ENCODE data around the gene EFHC1. TPM values are rescaled to one million over a fixed set of nuclear protein-coding genes. Genes with fewer than 3 reads are reported as not detected.

EFHC1 gene
- total RNA-seq, 6 experiments from 2014 or later = 3.6 to 10.4 (median 6.0) TPM

DNA sequence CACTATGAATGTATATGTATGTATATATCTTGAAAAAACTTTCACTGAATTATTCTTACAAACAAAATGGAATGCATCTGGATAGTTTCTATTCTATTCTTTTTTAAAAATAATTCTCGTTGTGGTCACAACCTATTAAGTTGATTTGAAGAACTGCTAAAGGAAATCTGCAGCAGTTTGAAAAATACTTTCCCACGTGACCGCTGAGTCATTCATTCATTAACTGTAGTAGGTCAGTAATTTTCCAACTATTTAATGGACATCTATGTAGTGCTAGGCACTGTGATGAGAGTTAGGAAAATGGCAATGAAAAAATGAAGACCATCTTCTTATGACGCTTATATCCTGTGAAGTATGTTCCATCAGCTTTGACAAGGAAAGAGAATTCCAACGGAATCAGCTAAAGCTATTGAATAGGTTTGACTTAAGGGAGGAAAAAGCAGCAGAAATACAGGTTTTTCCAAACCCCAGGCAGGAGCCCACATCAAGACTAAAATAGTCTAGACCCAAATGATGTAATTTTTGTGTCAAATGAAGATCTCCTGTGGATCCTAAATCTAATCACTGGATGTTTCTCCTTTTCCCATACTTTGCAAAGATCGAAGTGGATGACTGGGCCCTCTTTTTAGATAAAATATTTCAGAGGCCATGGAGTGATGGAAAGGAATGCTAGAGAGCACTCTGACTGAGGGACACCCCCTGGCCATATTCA is 4.1 kb upstream of the EFHC1 start:
- Histone ChIP-seq H3K9me3 (no peaks in the 10 kb centered on the region), H3K36me3 (no peaks in the 10 kb centered on the region), H3K4me1 (peaks cover 0 to 5% (median 1%) of the 10 kb centered on the region in 4 donors), H3K27me3 (no peaks in the 10 kb centered on the region), H3K4me3 (no peak overlapping the region), H3K27ac (no peak overlapping the region)
- 34% methylated on average over 6 of the region's 6 CpGs for WGBS (ENCODE audit: insufficient coverage, low coverage, low lambda C conversion rate, missing lambda C conversion rate)
- ATAC-seq = no peak
- TF ChIP-seq, protein P1, sequence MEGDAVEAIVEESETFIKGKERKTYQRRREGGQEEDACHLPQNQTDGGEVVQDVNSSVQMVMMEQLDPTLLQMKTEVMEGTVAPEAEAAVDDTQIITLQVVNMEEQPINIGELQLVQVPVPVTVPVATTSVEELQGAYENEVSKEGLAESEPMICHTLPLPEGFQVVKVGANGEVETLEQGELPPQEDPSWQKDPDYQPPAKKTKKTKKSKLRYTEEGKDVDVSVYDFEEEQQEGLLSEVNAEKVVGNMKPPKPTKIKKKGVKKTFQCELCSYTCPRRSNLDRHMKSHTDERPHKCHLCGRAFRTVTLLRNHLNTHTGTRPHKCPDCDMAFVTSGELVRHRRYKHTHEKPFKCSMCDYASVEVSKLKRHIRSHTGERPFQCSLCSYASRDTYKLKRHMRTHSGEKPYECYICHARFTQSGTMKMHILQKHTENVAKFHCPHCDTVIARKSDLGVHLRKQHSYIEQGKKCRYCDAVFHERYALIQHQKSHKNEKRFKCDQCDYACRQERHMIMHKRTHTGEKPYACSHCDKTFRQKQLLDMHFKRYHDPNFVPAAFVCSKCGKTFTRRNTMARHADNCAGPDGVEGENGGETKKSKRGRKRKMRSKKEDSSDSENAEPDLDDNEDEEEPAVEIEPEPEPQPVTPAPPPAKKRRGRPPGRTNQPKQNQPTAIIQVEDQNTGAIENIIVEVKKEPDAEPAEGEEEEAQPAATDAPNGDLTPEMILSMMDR (IDR thresholded peaks at IDR 0.05) = no peak
- TF ChIP-seq POLR2A (IDR thresholded peaks at IDR 0.05) = no peak
- intact Hi-C loops (cut with DNase I) = loop anchor here (5.0 to 10.0 kb wide), 4 partner anchors 179 to 251 kb away; no protein-coding TSS in a partner anchor
- DNase-seq = no peak

- H3K27ac ChIP-seq = no peak overlapping the region
- ATAC-seq (peak; percentile 37 to 48 (median 40)), DNase-seq (no peak)
- H3K4me3 ChIP-seq = no peak overlapping the region
- no peaks in the 10 kb centered on the region for H3K36me3 ChIP-seq
- peaks cover 0 to 6% (median 1%) of the 10 kb centered on the region in 4 donors for H3K4me1 ChIP-seq
- no peak for TF ChIP-seq POLR2A (IDR thresholded peaks at IDR 0.05)
- TF ChIP-seq, protein P1 (IDR thresholded peaks at IDR 0.05) = peak; percentile 79 to 93 (median 80)
- intact Hi-C loops (cut with DNase I) = loop anchor here (5.0 to 10.0 kb wide), 4 partner anchors 178 to 251 kb away; no protein-coding TSS in a partner anchor
- no peaks in the 10 kb centered on the region for H3K27me3 ChIP-seq
- WGBS (ENCODE audit: insufficient coverage, low coverage, low lambda C conversion rate, missing lambda C conversion rate) = 0% methylated on average over 1 of the region's 1 CpG
- no peaks in the 10 kb centered on the region for H3K9me3 ChIP-seq
These were observed 3.5 kb upstream of the EFHC1 start for GRCh38 chr6:52416629-52417151.

DNA sequence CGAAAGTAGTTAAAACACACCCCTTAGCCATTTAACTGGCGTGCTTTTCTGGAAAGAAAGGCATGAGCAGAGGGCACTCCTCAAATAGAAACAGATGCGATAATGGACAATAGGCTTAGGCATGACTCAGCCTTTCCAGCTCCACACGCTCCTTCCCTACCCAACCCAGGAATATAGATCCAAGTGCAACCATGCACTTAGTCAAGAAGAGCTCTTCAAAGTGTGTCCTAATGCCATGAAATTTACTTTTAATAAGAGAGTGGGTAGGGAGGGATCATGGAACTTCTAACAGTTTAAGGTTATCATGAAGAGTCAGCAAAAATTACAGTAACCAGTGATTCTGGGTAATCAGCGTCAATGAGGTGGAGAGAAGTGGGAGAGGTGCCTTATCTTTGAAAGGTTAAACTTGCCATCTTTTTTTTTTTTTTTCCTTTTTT is 2.4 kb upstream of the EFHC1 start:
- H3K27me3 ChIP-seq = no peaks in the 10 kb centered on the region
- intact Hi-C loops (cut with DNase I) = loop anchor here (5.0 to 10.0 kb wide), 4 partner anchors 177 to 250 kb away; no protein-coding TSS in a partner anchor
- TF ChIP-seq, protein P1 (IDR thresholded peaks at IDR 0.05) = no peak
- TF ChIP-seq POLR2A (IDR thresholded peaks at IDR 0.05) = no peak
- ATAC-seq (no peak), DNase-seq (no peak)
- no peaks in the 10 kb centered on the region for H3K9me3 ChIP-seq
- H3K4me3 ChIP-seq = no peak overlapping the region
- peaks cover 0 to 6% (median 1%) of the 10 kb centered on the region in 4 donors for H3K4me1 ChIP-seq
- no peak overlapping the region for H3K27ac ChIP-seq
- H3K36me3 ChIP-seq = no peaks in the 10 kb centered on the region
- 80% methylated on average over 5 of the region's 5 CpGs for WGBS (ENCODE audit: insufficient coverage, low coverage, low lambda C conversion rate, missing lambda C conversion rate)

GRCh38 chr6:52418606-52419005 is 1.5 kb upstream of the EFHC1 start:
- no peaks in the 10 kb centered on the region for H3K9me3 ChIP-seq
- ATAC-seq = no peak
- H3K36me3 ChIP-seq = no peaks in the 10 kb centered on the region
- DNase-seq = no peak
- intact Hi-C loops (cut with DNase I) = loop anchor here (5.0 to 10.0 kb wide), 4 partner anchors 176 to 249 kb away; no protein-coding TSS in a partner anchor
- no peak for TF ChIP-seq POLR2A (IDR thresholded peaks at IDR 0.05)
- TF ChIP-seq, protein P1 (IDR thresholded peaks at IDR 0.05) = no peak
- H3K4me3 ChIP-seq = no peak overlapping the region
- peaks cover 0 to 6% (median 1%) of the 10 kb centered on the region in 4 donors for H3K4me1 ChIP-seq
- WGBS (ENCODE audit: insufficient coverage, low coverage, low lambda C conversion rate, missing lambda C conversion rate) = 84% methylated on average over 2 of the region's 2 CpGs
- H3K27ac ChIP-seq = no peak overlapping the region
- no peaks in the 10 kb centered on the region for H3K27me3 ChIP-seq
